GM19099 (cell line): ENCODE results near the gene PDE4D.

Source experiments
- POLR2A ChIP-seq: IDR thresholded peaks from 3 replicates; pipeline ENCODE4 v1.6.1; 2011; ENCODE audit warnings: low read depth; ENCODE audit not compliant: insufficient read length; ENCODE audit errors: extremely low read depth

Gene PDE4D

DNA sequence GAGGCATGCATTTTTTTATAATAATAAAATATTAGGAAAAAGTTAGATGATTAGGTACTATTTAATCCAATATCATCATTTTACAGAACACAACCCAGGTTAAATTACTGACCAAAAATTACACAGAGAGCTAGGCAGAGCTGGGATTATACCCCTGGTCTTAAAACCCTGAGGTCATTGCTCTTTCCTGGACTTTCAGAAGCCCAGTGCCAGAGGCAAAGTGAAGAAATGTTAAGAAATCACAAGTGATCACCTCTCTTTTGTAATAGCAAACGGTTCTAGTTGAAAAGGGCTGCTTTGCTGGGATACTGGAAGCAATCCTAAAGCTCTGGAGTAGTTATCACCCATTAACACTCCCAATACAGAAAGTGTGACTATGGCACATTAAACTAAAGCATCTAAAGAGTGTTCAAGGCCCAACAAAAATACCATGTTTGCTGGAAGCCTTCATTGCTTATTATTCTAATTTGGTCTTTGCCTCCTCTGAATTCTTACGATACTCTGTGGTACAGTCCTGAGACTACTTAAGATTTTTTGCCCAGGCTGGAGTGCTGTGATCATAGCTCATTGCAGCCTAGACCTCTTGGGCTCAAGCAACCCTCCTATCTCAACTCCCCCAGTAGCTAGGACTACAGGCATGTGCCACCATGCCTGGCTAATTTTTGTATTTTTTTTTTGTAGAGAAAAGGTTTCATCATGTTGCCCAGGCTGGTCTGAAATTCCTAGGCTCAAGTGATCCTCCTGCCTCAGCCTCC, 734.7 kb downstream of the PDE4D start:
- no peak for TF ChIP-seq POLR2A

DNA sequence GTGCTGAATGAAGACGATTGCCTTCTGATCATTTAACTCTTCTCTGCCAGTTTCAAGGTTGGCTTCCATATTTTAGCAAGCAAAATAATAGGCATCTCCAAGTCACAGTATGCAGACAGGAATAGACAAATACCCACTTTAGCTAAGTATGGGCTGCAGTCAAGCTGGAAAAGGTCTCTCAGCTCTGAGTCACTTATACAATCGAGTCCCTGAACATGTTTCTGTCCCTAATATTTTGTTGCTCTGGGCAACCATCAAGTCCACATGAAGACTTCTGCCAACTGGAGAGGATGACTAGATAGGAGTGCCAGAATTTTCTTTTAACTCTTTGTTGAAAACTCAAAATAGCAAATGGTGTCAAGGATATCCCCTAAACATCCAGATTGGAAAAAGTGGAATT, 735.4 kb downstream of the PDE4D start:
- TF ChIP-seq POLR2A, result no peak

DNA sequence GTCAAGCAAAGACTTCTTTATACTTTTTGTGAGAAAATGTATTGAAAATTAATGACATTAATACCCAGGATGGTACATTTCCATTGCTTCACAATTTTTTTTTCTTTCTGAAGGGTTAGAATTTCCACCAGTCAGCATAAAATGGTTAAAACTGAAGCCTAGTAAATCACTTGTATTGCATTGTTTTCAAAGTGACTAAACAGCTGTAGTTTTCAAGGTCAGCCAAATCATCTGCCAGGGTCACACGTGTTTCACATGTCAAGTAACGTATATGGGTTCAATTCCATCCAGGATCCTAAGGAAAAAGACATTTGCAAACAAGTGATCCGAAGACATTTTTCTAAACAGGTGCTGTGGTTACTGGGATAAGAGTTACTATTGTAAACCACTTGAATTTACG, 736.5 kb downstream of the PDE4D start:
- no peak for TF ChIP-seq POLR2A

DNA sequence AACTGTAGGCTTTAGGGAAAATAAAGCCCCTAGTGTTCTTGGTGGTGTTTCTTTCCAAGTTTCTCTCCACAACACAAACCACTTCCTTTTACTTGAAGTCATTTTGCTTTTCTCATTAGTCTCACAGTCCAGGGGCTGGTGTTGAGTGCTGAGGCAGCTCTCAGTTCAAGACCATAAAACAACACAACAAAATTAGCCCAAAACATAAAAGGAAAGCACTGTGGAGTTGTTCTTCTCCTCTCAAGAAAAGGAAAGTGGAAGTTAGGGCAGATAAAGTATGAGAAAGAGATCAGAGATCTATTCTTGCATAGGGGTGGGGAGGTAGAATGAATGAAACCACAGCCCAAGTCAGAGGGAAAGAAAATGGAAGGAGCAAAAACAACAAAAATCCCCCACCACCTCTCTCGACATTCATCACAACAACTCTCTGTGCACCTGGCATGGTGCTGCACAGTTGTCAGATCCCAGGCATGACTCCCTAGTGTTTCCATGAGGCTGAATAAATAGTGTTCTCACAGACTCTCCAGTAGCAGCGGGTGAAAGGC, 740.8 kb downstream of the PDE4D start:
- TF ChIP-seq POLR2A, result no peak

DNA sequence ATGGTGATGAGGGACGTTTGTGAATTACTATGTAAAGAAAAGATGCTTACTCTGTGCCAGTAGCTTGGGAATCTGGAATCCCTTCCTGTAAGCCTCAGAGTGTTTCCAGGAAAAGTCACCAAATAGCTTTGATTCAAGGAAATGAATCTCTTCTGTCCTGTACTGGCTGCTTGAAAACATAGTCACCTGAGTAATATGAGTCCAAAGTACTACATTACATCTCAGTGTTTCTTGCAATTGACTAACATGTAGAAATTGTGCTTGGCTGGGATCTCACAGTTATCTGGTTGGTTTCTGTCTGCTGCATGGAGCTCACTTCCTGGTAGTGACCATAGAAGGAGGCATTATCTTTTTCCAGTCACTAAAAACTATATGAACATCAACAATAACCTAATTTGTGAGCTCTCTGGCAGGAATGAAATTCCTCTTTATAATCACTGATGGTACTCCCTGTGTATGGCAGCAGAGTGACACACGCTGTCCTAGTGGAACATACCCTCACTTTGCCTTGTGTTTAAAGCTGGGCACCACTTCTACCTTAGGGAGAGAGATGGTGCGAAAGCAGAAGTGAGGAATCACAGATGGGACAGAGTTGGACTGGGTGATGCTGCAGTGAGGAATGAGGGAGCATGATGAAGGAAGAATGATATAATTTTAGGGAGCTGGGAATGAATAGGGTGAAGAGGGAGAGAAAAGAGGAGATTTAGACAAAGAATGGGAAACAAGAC, 742.2 kb downstream of the PDE4D start:
- TF ChIP-seq POLR2A, result no peak

DNA sequence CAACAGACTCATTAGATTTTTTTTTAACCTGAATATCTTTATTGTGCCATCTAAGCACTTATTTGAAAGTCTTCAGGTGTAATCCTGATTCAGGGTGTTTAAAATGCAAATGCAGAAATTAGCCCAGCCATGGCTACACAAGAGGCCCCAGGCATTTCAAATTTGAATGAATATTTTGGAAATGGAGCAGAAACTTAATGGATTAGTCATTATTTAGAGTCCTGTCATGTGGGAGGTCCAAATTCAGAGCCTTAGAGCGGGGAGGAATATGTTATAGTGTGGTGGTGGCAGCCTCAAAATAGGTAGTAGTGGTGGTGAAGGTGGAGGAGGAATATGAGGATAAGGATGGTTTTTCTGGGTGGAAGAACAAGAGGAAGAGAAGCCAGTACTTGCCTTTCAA, 743.7 kb downstream of the PDE4D start:
- no peak for TF ChIP-seq POLR2A

DNA sequence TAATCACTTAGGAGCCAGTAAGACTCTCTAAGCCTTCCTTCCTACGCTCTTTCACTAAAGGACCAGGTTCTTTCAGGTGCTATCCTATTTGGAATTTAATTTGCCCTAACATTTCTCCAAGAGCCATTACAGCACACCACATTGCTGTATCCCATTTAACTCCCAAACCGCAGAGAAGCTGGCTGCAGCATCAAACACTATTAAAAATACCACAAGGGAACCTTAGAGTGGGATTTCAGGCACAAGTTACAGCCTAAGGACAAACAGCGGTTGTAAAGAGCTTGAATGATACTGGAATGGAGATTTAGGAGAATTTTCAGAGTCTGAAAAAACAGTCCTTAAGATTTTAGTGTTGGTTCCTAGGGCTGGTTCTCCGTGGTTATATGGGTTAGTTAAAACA, 744.3 kb downstream of the PDE4D start:
- no peak for TF ChIP-seq POLR2A

DNA sequence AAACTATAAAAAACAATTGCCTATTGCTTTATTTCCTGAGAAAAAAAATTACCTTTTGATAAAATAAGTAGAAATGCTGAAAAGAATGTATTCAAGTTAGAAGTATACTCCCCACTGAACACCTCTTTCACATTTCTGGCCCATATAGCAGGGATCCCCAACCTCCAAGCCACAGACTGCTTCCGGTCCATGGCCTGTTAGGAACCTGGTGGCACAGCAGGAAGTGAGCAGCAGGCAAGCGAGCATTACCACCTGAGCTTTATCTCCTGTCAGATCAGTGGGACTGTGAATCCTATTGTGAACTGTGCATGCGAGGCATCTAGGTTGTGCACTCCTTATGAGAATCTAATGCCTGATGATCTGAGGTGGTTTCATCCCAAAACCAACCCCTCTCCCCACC, 746.8 kb downstream of the PDE4D start:
- no peak for TF ChIP-seq POLR2A

DNA sequence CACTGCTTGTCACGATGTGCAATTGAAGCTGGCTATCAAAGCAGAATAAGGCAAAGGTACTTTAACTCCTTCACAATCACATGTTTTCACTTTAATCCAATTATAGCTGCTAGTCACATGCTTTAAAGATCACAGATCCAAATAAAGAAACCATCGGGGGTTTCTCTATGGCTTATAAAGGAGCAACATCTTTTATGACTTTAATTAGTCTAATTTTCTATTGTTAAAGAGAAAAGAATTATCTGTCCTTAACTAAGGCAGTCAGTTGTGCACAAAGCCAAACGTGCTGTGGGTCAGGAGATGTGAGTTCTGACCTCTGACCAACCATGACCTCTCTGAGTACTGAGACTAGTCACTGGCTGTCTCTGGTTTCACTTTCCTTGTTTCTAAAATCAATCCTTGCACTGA, 749.6 kb downstream of the PDE4D start:
- no peak for TF ChIP-seq POLR2A

DNA sequence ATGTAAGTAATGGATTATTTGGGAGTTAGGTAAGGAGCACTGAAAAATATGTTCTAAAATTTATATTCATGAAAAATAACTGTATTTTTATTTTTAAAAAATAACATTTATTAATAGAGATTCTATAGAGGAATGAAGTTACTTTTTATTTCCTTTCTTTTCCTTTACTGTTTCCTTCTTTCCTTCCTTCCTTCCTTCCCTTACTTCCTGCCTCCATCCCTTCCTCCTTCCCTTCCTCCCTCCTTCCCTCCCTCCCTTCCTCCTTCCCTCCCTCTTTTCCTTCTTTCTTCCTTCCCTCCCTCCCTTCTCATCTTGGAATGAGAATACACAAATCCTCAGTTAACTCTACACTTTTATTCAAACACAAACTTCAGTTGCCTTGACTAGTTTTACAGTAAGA, 750.6 kb downstream of the PDE4D start:
- TF ChIP-seq POLR2A, result no peak

DNA sequence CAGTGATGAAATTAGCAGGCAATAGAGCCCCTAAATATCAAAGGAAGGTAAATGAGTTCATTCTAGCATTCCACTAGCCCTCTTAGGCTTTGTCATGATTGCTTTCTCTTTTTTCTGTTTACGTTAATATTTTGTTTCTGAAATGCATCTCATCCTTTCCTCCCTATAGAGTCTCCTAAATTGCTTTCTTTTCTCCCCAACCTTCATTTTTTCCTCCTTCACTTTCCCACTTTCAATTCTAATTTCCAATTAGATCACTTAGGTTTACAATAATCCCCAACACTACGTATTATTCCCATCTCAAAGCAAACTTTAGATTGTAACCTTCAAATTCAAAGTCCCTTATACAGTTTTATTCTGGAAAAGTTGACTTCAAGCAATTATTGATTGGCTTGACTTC, 751.4 kb downstream of the PDE4D start:
- TF ChIP-seq POLR2A, result no peak

DNA sequence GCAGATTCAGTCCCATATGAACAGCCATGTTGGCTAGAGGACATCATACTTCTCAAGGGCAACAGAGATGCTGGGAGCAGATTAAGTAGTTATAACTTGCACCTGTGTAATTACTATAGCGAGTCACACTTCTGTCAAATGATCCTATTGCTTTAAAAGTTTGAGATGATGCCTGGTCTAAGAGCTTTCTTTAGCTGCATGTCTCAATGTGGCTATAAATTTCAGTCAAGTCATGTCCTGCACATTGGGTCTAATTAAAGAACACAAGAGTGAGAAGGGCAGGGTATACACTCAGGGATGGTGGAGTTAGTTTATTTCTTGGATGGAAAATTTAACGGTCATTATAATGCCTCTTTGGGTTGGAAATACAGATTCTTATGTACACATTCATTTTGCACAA, 753.4 kb downstream of the PDE4D start:
- TF ChIP-seq POLR2A, result no peak

DNA sequence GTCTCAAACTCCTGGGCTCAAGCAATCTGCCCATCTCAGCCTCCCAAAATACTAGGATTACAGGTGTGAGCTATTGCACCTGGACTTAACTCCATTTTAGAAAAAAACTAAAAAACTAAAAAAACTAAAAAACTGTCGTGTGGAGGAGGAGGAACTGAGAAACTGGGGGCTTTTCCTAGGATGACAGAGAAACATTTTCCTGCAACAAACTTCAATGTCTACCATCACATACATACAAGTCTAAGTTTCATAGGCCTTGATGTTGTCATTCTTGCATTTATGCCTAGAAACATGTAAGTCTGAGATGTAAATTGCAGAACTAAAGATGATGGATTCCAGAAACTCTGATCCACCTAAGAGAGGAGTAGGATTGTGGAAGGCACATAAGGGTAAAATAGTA, 753.8 kb downstream of the PDE4D start:
- no peak for TF ChIP-seq POLR2A

DNA sequence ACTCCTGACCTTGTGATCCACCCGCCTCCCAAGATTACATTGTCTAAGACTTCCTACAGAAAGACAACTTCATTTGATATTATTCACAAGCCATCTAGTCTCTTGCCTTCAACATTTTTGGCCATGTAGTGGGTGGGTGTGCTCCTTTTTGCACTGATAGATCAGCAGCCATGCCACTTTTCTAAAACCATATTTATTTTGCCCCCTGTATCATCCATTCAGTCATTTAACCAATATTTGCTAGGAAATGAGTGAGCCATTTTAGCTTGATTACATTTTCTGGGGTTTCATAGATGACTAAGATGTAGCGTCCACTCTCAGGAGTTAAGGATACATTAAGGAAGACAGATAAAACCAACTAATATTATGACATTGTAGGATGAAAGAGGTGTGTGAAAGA, 755.0 kb downstream of the PDE4D start:
- TF ChIP-seq POLR2A, result no peak

DNA sequence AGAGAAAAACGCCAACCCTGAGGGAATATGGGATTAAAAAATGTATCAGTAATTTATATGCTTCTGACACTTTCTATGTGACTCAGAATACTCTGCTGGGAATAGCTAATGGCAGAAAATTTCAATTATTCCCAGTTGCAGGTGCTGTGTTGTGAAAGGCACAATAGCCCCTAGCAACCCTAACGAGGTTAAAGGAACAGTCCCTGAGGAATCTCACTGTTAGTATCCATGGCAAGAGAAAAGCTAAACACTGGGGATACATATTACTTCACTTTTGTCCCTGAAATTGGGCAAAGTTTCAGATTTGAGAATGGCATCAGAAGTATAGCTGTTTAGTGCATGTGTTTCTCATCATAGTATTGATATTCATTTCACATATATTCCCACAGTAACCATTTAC, 755.7 kb downstream of the PDE4D start:
- no peak for TF ChIP-seq POLR2A

DNA sequence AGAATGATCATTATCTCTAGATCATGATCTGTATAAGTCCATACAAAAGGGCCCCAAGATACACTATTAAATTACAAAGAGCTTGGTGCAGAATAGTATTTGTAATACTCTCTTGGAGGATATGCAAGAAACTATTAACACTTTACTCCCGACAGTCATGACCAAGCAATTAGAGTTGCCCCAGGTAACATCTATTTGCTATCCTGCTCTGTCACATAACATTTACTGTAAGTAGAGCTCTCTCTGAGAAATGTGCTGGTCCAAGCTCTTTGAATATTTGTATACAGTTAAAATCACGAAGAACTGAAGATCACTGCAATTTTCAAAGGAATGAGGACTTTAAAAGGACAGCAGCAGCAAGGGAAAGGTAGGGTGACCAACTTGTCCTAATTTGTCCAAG, 757.0 kb downstream of the PDE4D start:
- TF ChIP-seq POLR2A, result no peak

DNA sequence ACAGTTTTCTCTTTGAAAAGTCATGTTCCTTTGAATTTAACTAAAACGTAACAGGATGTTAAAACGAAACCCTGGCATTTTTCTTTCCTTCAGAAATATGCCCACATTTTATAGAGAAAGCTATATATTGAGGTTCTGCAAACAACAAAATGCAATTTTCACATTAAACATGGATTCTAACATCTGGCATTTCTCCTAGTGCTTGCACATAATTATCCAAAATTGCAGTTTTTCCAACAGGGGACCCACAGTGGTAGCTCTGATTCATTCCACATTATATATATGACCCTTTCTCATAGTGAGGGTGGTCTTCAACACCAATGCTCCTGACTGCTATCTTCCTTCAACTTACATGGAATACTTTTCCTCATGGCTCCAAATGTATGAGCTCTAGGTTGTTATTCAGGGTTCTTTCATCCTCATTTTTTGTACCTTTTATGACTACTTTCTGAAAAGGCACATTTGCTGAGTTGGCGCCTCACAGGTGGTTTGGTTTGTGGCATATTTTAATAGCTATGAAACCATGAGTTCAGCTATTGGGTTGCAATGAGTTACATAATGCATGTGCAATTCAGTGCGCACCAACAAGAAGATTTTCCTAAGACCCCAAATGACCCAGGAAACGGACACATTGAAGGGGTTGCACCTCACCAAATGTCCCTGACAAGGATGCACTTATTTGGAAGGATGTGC, 758.9 kb downstream of the PDE4D start:
- no peak for TF ChIP-seq POLR2A
